GM21576 (cell line): ENCODE measurements around the gene ACSM3.
"Not testable (repeated sequence)": the region's sequence is repeated elsewhere in the genome, so short reads cannot be mapped to it uniquely, and the experiment has no call there.

Experiments used
- ATAC-seq: cut with Tn5 transposase; IDR thresholded peaks from one replicate; pipeline ENCODE4 v1.9.1; 2021; ENCODE audit warnings: mild to moderate bottlenecking, moderate library complexity; ENCODE audit not compliant: unreplicated experiment

Gene ACSM3

DNA sequence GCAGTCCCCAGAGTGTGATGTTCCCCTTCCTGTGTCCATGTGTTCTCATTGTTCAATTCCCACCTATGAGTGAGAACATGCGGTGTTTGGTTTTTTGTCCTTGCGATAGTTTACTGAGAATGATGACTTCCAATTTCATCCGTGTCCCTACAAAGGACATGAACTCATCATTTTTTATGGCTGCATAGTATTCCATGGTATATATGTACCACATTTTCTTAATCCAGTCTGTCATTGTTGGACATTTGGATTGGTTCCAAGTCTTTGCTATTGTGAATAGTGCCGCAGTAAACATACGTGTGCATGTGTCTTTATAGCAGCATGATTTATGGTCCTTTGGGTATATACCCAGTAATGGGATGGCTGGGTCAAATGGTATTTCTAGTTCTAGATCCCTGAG is 8.0 kb upstream of the ACSM3 start:
- ATAC-seq = not testable (repeated sequence)

DNA sequence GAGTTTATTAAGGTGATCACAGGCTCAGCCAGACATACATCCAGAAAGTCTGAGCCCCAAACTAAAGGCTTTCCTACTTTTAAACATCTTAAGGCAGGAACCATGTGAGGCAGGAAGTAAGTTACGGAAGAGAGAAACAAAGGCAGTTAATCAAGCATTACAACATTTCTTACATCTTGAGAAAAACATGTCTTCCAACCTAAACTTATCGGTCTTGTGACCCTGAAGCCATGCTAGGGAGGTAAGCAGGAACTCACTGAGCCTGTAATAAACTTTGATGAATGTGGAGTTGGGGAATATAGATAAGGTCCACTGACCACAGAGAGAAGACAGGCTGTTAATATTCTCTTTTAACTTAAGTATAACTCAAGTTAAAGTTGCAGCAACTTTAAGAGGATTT is 3.5 kb upstream of the ACSM3 start:
- no peak for ATAC-seq

DNA sequence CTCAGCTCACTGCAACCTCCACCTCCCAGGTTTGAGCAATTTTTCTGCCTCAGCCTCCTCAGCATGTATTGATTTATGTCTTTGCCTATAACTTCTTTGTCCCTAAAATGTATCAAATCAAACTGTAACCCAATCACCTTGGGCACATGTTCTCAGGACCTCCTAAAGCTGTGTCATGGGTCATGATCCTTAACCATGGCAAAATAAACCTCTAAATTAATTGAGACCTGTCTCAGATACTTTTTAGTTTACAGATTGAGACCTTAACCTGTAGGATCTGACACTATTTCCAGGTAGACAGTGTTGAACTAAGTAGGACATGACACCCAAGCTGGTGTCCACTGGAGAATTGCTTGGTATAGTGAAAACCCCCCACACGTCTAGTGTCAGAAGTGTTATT is 2.6 kb upstream of the ACSM3 start:
- no peak for ATAC-seq

DNA sequence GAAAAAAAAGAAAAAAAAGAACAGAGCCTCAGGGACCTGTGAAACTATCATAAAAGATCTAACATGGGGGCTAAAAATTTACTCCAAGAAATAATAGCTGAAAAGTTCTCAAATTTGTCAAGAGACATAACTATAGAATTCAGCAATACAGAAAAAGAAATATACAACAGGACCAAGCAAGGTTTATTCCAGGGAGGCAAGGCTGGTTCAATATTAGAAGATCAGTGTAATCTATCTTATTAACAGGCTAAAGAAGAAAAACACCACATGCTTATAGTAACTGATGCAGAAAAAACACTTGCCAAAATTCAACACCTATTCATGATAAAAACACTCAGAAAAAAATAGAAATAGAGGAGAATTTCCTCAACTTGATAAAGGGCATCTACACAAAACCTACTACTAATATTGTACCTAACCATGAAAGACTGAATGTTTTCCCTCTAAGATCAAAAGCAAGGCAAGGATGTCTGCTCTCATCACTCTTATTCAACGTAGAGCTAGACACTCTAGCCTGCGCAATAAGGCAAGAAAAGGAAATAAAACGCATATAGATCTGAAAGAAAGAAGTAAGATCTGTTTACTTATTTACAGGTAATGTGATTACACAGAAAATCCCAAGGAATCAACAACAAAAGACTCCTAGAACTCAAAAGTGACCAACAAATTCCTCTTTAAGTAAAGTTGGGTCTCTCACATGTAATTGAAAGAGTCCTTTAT is 1.2 kb upstream of the ACSM3 start:
- no peak for ATAC-seq

DNA sequence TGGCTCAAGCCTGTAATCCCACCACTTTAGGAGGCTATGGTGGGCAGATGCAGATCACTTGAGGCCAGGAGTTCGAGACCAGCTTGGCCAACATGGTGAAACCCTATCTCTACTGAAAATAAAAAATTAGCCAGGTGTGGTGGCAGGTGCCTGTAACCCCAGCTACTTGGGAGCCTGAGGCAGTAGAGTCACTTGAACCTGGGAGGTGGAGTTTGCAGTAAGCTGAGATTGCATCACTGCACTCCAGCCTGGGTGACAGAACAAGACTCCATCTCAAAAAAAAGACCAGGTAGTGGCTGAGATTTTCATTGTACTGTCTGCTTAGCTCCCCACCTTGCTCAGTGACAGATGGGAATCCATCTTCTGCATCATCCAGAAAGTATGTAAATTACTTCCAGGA is 634 bp downstream of the ACSM3 start:
- not testable (repeated sequence) for ATAC-seq

DNA sequence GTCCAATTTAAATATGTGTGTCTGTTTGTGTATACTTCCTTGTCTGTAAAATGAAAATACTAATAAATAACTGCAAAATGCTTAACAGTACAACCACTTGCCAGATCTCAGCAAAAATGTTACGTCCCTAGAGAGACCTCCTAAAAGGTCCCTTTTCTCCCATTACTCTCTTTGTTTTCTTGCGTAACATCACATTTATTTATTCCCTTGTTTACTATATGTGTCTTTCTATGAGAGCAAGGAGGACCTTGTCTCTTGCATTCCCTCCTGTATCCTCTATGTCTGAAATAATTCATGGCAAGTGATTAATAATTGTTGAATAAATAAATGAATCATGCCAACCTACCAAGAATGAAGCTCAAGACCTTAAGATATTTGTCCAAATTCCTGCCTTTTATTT is 1.9 kb downstream of the ACSM3 start:
- no peak for ATAC-seq

DNA sequence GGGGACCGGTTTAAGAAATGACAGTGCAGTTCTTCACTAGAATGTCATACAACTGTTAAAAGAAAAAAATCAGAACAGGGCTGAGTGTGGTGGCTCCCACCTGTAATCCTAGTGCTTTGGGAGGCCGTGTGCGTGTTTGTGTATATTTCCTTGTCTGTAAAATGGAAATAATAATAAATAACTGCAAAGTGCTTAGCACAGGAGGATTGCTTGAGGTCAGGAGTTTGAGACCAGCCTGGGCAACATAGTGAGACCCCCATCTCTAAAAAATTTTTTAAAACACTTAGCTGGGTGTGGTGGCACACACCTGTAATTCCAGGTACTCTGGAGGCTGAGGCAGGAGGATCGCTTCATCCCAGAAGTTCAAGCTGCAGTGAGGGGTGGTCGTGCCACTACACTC is 2.5 kb downstream of the ACSM3 start:
- ATAC-seq = no peak

DNA sequence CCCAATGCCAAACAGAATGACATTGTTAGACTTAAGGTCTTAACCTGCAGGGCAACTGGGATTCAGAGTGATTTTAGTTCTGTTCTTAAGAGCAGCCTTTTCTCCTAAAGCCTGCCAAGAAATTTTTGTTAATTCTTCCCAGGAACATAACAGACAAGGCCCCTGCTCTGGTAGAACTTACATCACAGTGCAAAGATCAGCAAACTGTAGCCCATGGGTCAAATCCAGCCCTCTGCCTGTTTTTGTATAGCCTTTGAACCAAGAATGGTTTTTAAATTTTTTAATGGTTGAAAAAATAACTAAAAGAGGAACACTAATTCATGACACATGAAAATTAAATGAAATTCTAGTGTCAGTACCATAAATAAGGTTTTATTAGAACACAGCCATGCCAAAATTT is 3.8 kb downstream of the ACSM3 start:
- ATAC-seq = no peak

DNA sequence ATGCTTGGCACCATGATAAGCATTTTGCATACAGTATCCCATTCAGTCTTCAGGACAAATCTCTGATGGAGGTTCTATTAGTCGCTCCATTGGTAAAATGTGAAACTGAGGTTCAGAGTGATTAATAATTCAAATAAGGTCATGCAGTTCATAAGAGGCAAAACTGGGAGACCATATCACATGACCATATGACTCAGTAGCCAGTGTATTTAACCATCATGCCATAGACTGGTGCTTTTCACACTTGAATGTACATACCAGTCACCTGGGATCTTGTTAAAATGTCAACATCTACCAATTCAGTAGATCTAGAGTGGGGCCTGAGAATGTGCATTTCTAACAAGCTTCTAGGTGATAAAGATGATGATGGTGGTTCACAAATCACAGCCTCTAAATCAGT is 4.3 kb downstream of the ACSM3 start:
- ATAC-seq = no peak

DNA sequence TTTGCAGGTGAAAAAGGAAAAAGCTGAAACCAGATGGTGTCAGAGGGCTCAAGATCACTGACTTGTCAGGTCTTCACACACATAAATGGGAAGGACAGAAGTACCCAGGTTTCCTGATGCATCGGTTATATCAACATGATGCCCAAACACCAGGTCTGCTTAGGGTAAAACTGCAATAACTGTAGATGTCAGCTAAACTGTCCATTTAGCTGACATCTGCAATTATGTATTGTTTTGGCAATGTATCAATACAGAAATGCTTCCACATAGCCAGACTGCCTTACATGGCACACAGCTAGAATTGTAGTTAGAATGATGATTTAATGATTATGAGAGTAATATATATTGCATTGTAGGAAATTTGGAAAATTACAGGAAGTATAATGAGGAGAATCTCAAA is 5.0 kb downstream of the ACSM3 start:
- no peak for ATAC-seq

DNA sequence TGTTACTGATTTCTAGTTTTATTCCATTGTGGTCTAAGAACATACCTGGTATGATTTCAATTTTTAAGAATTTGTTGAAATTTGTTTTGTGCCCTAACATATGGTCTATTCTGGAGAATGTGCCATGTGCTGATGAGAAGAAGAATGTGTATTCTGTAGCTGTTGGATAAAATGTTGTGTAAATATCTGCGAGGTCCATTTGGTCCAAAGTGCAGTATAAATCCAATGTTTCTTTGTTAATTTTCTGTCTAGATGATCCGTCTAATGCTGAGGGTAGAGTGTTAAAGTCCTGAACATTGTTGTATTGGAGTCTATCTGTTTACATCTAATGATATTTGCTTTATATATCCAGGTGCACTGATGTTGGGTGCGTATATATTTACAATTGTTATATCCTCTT is 9.9 kb downstream of the ACSM3 start:
- ATAC-seq = no peak

DNA sequence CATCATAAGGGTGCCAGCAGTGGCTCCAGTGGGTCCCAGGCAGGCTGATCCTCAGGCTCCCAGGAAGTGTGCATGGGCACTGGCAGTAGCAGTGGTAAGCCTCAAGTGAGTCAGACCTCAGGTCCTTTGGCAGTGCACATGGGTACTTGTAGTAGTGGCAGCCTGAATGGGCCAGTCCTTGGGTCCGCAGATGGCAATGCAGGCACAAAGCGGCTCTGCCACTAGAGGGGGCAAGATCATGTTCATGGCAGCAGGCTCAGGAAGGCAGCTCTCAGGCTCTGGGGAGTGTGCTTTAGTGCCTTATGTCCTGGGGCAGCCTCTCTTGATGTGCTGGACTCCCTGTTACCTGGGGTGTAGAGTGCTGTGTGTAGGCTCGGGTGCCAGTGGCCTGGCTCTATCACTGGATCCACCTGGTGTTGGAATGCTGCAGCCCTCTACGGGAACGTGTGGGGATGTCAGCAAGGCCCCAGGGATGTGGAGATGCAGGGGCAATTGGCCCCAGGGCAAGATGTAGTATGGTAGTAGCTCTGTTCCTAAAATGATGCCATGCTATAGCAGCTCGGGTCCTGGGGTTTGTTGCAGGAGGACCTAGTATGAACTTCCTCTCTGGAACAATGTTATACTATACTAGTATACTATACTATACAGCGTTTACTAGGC is 11.0 kb downstream of the ACSM3 start:
- no peak for ATAC-seq

DNA sequence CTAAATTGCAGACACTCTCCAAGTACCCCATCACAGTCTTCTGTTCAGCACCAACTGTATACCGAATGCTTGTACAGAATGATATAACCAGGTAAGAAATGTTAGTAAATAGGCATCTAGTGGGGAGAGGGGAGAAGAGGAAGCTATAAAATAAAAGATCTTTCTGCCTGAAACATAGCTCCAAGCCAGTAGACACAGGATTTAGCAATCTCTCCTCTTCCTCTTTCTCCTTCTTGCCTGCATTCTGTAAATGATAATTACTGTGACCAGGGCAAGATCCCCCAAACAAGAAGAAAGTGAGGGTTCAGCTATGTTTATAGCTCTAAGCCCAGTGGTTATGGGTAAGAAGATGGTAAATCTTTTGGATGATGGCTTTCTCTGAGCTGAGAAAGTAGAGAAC is 17.9 kb downstream of the ACSM3 start:
- ATAC-seq = no peak

DNA sequence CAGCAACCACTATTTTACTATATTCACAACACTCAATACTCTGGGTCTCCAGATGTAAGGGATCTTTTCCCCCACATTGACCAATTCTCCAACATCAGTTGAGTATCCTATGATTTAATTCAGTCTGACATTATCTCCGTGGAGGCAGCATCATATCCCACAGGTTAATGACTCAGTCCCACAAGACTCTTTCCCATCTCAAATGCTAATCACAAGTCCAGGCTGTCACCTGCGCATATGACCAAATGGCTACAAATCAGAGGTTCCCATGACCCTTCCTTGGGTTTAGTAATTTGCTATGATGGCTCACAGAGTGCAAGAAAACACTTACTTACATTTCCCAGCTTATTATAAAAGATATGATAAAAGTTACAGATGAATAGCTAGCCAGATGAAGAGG is 18.7 kb downstream of the ACSM3 start:
- no peak for ATAC-seq

DNA sequence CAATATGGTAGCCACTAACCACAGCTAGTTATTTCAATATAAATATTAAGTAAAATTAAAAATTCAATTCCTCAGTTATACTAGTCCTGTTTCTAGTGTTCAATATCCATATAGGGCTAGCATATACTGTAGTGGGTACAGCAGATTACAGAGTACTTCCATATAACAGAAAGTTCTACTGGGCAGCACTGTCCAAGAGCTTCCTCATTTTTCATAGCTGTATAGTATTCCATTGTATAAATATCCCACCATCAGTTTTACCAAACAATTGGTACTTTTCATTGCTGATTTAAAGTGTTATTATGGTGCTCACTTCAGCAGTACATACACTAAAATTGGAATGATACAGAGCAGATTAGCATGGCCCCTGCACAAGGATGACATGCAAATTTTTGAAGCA is 20.4 kb downstream of the ACSM3 start:
- ATAC-seq = no peak

DNA sequence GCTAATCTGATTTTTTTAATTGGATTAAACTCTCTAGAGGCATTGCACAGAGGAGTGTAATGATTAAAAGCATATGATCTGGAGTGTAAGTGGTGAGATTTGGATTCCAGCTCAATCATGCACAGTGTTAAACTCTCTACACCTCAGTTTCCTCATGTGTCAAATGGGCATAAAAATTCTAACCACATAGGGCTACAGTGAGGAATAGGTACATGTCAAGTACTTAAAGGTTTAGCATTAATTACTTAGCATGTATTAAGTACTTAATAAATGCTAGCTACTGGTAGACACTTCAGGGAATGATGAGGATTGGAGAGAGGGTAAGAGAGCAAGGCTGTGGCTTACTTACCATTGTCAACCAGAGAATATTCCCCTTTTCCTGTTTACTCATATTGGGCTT is 25.3 kb downstream of the ACSM3 start:
- no peak for ATAC-seq

DNA sequence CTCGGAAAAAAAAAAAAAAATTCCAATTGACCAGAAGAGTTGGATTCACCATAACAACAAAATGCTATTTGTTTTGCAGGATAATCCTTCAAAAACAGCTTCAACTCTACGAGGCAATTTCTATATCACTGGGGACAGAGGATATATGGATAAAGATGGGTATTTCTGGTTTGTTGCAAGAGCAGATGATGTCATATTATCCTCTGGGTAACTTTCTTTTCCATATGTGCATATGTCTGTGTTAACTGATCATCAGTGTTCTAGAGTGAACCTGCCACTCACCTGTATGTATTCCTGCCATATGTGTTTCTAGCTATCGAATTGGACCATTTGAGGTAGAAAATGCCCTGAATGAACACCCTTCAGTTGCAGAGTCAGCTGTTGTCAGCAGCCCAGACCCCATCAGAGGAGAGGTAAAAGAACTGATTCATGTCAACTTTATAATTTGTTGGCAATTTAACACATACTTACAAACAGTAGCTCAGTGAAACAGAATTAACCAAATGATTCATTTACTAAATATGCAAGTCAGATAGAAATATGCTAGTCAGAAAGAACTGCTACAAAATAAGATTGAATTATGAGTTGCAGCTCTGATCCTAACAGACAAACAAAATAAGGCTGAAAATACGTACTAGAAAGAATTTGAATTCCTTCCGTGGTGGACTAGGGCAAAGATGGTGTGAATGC is 28.3 kb downstream of the ACSM3 start:
- no peak for ATAC-seq

DNA sequence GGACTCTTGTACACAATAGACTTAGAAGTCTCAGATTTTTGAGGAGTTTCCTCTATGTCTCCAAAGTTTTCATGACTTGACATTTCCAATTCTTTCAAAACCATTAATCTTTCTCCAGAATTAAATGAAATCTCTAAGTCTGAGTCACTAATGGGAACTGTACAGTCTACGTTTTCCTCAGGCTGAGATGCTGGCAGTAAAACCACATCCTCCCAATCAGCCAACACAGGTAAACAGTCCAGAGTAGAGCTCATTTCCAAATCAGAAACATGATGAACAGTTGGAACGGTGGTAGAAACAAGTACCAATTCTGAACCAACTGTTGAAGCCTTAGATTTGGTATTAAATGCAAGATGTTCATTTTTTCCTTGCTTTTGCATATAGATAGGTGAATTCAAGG is 34.5 kb downstream of the ACSM3 start:
- no peak for ATAC-seq

DNA sequence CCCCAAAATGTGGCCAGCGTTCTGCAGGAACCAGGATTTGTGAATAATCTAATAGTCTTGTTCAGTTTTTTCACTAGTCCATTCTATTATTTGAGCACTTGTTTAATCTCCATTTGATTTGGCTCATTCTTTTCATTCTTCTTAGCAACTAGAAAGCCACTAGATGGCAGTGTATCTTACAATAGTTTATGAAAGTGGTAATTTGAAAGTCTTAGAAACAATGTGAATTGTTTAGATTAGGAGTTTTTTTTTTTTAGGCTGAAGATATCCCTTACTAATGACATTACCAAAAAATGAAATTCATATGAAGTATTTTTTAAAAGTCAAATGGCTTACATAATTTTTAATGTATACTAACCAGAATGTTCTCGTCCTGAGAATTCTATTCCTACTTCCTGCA is 35.8 kb downstream of the ACSM3 start:
- ATAC-seq = no peak

DNA sequence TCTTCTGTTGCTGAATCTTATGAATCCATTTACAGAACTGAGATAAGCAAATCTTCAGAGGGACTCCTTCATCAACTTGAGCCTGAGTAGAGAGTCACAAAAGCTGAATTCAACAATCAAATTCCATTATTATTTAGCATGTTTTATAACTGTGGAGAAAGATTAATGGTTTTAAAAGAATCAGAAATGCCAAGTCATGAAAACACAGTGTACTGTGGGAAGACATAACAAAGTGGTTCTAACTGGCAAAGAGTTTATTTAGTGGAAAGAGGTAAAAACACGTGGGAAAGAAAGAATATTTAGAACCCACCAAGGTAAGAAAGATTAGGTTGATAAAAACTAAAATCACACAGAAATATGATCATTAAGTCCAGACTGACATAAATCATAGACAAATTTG is 37.5 kb downstream of the ACSM3 start:
- ATAC-seq = no peak

DNA sequence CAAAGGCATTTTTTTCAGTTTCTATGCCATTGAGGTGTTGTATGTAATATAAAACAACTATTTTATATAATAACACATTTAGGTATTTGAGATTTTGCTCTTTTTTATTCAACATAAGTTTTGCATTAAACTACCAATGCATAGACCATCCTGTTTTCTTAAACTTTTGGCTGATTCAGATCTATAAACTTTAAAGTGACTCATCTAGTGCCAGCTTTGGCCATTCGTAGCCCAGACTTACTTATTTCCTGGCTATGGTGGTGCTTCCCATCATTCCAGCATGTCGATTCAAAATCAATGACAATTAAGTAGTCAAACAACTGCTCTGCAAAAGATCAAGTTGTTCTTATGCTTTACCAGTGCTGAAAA is 39.4 kb downstream of the ACSM3 start:
- ATAC-seq = no peak

DNA sequence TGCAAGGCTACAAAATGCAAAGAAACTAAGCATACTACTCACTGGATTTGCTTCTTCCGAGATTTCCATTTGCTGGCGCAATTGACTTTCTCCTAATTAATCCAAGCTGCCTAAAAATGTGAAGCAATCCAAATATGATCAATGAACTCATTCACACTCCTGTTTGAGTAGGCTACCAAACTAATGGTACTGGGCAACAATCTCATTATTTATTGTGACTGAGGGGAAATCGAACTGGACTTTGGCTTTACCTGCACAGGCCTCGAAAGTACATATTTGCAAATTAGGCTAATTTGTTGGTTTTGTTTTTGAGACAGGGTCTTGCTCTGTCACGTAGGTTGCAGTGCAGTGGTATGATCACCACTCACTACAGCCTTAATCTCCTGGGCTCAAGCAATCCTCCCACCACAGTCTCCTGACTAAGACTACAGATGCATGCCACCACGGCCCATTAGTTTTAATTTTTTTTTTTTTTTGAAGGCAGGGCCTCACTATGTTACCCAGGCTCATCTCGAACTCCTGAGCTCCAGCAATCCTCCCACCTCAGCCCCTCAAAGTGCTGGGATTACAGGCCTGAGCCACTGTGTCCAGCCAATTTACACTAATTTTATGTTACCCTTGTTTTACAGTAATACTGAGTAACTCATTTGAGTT is 39.9 kb downstream of the ACSM3 start:
- no peak for ATAC-seq
